Measurements from ENCODE around the gene RFX3.

RFX3 gene

GRCh38 chr9:3262826-3263529 lies 262.8 kb downstream of the RFX3 start:
- DNase-seq, result no peak

- DNase-seq, result no peak
Observed at GRCh38 chr9:3261484-3261883, 264.3 kb downstream of the RFX3 start.

- no peak for DNase-seq
Observed at GRCh38 chr9:3256571-3257330, 269.1 kb downstream of the RFX3 start.

- DNase-seq, result no peak
Observed at GRCh38 chr9:3251309-3251708, 274.5 kb downstream of the RFX3 start.

GRCh38 chr9:3250741-3251140 lies 275.1 kb downstream of the RFX3 start:
- no peak for DNase-seq

- no peak for DNase-seq
Observed at GRCh38 chr9:3247211-3247610, 278.6 kb downstream of the RFX3 start.

- no peak for DNase-seq
Observed at GRCh38 chr9:3246241-3246640, 279.6 kb downstream of the RFX3 start.

- no peak for DNase-seq
Observed at GRCh38 chr9:3244963-3245653, 280.7 kb downstream of the RFX3 start.

- no peak for DNase-seq
Observed at GRCh38 chr9:3243683-3244082, 282.1 kb downstream of the RFX3 start.

GRCh38 chr9:3241290-3241689 lies 284.5 kb downstream of the RFX3 start:
- peak; percentile 70 for DNase-seq

GRCh38 chr9:3240656-3241268 lies 285.0 kb downstream of the RFX3 start:
- DNase-seq, result peak; percentile 78

- DNase-seq, result no peak
Observed at GRCh38 chr9:3239240-3239639, 286.6 kb downstream of the RFX3 start.

- no peak for DNase-seq
Observed at GRCh38 chr9:3238236-3238635, 287.6 kb downstream of the RFX3 start.

- DNase-seq, result no peak
Observed at GRCh38 chr9:3237121-3237520, 288.7 kb downstream of the RFX3 start.

GRCh38 chr9:3235497-3235896 lies 290.3 kb downstream of the RFX3 start:
- DNase-seq, result no peak

- DNase-seq, result no peak
Observed at GRCh38 chr9:3224931-3225330, 300.9 kb downstream of the RFX3 start.

- DNase-seq, result no peak
Observed at GRCh38 chr9:3215658-3216057, 310.1 kb downstream of the RFX3 start.

- no peak for DNase-seq
Observed at GRCh38 chr9:3214741-3215140, 311.1 kb downstream of the RFX3 start.

- no peak for DNase-seq
Observed at GRCh38 chr9:3205421-3206095, 320.2 kb downstream of the RFX3 start.

- DNase-seq, result no peak
Observed at GRCh38 chr9:3200331-3200774, 325.4 kb downstream of the RFX3 start.

- no peak for DNase-seq
Observed at GRCh38 chr9:3193791-3194190, 332.0 kb downstream of the RFX3 start.

GRCh38 chr9:3191715-3192114 lies 334.1 kb downstream of the RFX3 start:
- no peak for DNase-seq
